Activated CD4-positive, alpha-beta T cell treated with anti-CD3 and anti-CD28 coated beads for 36 hours (primary cell): ENCODE results near the gene HORMAD2. TPM values are rescaled to one million over a fixed set of nuclear protein-coding genes. Genes with fewer than 3 reads are reported as not detected.
A peak's percentile ranks its signal among the peaks of the same experiment; 100 is the strongest.

Experiments used
- ATAC-seq: fragments of 200-7000 bp; cut with Tn5 transposase; one replicate; pipeline ENCODE4 v1.10.0; 2021; ENCODE audit warnings: mild to moderate bottlenecking, moderate library complexity
- CTCF ChIA-PET: fragments of 350-600 bp; sonication (Branson Sonifier 250); formaldehyde crosslinking; loops from one replicate; lab custom pipeline; 2021; ENCODE audit warnings: antibody characterized with exemption; lab: Charles Lee
- POLR2A ChIA-PET: fragments of 350-600 bp; sonication (Branson Sonifier 250); formaldehyde crosslinking; loops from one replicate; lab custom pipeline; 2021; ENCODE audit warnings: antibody characterized with exemption, inconsistent platforms; lab: Charles Lee
- DNase-seq: peaks from one replicate; pipeline ENCODE4 v3.0.0-alpha.2; 2020
- H3K27ac Mint-ChIP-seq: one replicate; pipeline ENCODE4 v1.8.0; 2021; ENCODE audit warnings: mixed read lengths
- H3K27me3 Mint-ChIP-seq: one replicate; pipeline ENCODE4 v1.8.0; 2021; ENCODE audit warnings: mixed read lengths
- H3K36me3 Mint-ChIP-seq: one replicate; pipeline ENCODE4 v1.8.0; 2021; ENCODE audit warnings: low read depth, mixed read lengths
- H3K4me1 Mint-ChIP-seq: one replicate; pipeline ENCODE4 v1.8.0; 2021; ENCODE audit warnings: mixed read lengths
- H3K4me3 Mint-ChIP-seq: one replicate; pipeline ENCODE4 v1.8.0; 2021; ENCODE audit warnings: mild to moderate bottlenecking, moderate library complexity, mixed read lengths
- H3K9me3 Mint-ChIP-seq: one replicate; pipeline ENCODE4 v1.8.0; 2021; ENCODE audit warnings: low read depth, mixed read lengths
- intact Hi-C, 2 experiments: fragments of 100-400 bp; cut with DNase I in 1 of 2; cut with micrococcal nuclease in 1 of 2; formaldehyde crosslinking; loops; one replicate each; pipeline versions ENCODE4 v1.14.2 to v1.15.1; 2022 to 2024; cut with DNase I, micrococcal nuclease
- total RNA-seq, 2 experiments: library from RNA; stranded (reverse); gene quantifications; one replicate each; pipeline ENCODE4 v1.2.3, GENCODE V29; 2021

HORMAD2 gene
- total RNA-seq, 2 experiments from 2014 or later, result not detected

DNA sequence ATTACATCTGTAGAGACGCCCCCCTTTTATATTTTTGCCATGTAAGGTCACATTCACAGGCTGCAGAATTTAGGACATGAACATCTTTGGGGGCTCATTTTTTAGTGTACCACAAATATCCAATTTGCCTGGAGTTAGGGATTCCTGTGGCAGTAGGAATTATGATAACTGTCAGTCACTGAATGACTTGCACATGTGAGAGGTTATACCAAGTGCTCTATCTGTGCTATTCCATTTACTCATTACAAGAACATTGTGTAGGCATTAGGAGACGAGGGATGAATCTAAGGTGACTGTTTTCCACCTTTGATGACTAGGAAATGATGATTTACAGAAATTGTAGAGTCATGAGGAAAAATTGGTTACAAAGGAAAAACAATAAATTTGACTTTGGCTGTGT is 87.0 kb downstream of the HORMAD2 start:
- Mint-ChIP-seq H3K27me3 (no peaks in the 10 kb centered on the region), H3K4me1 (peaks cover 2% of the 10 kb centered on the region), H3K36me3 (no peaks in the 10 kb centered on the region), H3K27ac (peak overlapping the region; percentile 85), H3K9me3 (no peaks in the 10 kb centered on the region), H3K4me3 (peak overlapping the region; percentile 4)
- CTCF ChIA-PET, result interaction anchor here (0.9 to 2.0 kb wide), 2 partner anchors 11 to 23 kb away, joined by 3 to 8 read pairs; no protein-coding TSS in a partner anchor
- ATAC-seq, result peak; percentile 85
- no peak for DNase-seq
- intact Hi-C loops, result loop anchor here (1.0 to 5.0 kb wide), 8 partner anchors 8 to 255 kb away; partner anchors contain the start of gene LIF (in 1 of the 2)
- POLR2A ChIA-PET, result interaction anchor here (0.5 to 2.2 kb wide), 3 partner anchors 11 to 562 kb away, joined by 3 to 6 read pairs (median 4); no protein-coding TSS in a partner anchor

DNA sequence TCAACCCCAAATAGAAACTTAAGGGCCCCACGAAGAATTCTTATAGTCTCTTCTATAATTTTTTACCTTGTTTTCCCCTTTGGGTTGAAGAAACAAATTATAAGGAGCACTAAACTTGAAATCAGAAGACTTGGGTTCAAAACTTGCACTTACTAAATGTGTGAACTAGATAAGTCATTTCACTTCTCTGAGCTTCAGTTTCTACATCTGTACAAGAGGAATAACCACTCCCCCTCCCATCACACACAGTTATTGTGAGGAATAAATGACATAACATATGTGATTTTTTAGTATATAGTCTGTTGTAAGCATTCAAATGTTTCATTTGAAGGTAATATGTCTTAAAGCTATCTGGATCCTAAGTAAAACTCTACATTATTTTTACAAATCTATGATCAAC is 87.5 kb downstream of the HORMAD2 start:
- intact Hi-C loops, result loop anchor here (1.0 to 5.0 kb wide), 8 partner anchors 8 to 255 kb away; partner anchors contain the start of gene LIF (in 1 of the 2)
- no peaks in the 10 kb centered on the region for H3K36me3 Mint-ChIP-seq

DNA sequence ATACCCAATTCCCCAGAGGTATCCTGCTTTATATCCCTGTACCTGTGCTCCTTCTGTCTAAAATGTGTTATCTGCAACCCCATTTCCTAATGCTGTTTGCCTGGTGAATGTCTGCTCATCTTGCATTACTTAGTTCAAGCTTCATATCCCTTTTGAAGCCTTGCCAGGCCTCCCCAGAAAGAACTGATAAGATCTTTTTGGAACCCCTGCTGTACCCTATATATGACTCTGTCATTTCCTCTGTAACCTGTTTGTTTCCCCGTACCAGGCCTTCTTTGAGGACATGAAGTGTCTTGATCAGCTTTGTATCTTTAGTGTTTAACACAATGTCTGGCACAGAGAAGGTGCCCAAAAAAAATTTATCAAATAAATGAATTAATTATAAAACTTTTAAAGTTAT is 88.7 kb downstream of the HORMAD2 start:
- POLR2A ChIA-PET, result interaction anchor here (2.2 kb wide), 1 partner anchor 9 kb away, joined by 6 read pairs; no protein-coding TSS in a partner anchor
- CTCF ChIA-PET, result interaction anchor here (2.3 kb wide), 1 partner anchor 9 kb away, joined by 8 read pairs; no protein-coding TSS in a partner anchor
- Mint-ChIP-seq H3K4me1 (no peaks in the 10 kb centered on the region), H3K4me3 (no peak overlapping the region), H3K36me3 (no peaks in the 10 kb centered on the region), H3K27me3 (no peaks in the 10 kb centered on the region), H3K9me3 (no peaks in the 10 kb centered on the region), H3K27ac (no peak overlapping the region)
- intact Hi-C loops, result loop anchor here (5.0 kb wide), 2 partner anchors 37 to 253 kb away; no protein-coding TSS in a partner anchor
- peak; percentile 47 for ATAC-seq
- DNase-seq, result no peak

More for the DNA sequence above, 87.5 kb downstream of the HORMAD2 start:
- ChIA-PET POLR2A (interaction anchor here (0.5 to 2.2 kb wide), 4 partner anchors 8 to 562 kb away, joined by 3 to 6 read pairs (median 4); no protein-coding TSS in a partner anchor), CTCF (interaction anchor here (1.0 to 2.0 kb wide), 2 partner anchors 10 to 21 kb away, joined by 3 to 8 read pairs; no protein-coding TSS in a partner anchor)
- Mint-ChIP-seq H3K9me3 (no peaks in the 10 kb centered on the region), H3K27ac (peak overlapping the region; percentile 85), H3K27me3 (no peaks in the 10 kb centered on the region), H3K4me1 (peaks cover 2% of the 10 kb centered on the region), H3K4me3 (peak overlapping the region; percentile 4)
- DNase-seq (no peak), ATAC-seq (peak; percentile 79)

DNA sequence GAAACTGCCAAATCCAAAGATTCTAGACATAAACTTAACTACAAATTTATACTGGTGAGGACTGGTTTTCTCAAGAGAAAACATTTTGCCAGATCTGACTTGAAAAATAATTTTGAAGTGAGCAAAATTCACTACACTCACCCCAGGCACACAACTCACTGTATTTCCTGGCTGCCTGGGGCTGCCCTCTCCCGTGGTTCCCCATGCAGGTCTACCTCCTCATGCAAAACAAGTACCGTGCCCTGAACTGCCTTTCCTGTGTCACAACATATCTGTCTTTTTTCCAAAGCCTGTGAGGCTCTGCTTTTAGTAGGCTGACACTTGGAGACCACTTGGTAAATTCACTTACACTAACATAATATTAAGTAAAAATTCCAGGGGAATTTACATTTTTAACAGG is 89.9 kb downstream of the HORMAD2 start:
- DNase-seq, result peak; percentile 49
- peak; percentile 21 for ATAC-seq
- Mint-ChIP-seq H3K4me3 (no peak overlapping the region), H3K27ac (no peak overlapping the region), H3K4me1 (no peaks in the 10 kb centered on the region), H3K27me3 (no peaks in the 10 kb centered on the region), H3K36me3 (no peaks in the 10 kb centered on the region), H3K9me3 (no peaks in the 10 kb centered on the region)
- intact Hi-C loops, result no loop called here
- ChIA-PET POLR2A (no interaction called here), CTCF (interaction anchor here (2.3 kb wide), 1 partner anchor 8 kb away, joined by 8 read pairs; no protein-coding TSS in a partner anchor)

DNA sequence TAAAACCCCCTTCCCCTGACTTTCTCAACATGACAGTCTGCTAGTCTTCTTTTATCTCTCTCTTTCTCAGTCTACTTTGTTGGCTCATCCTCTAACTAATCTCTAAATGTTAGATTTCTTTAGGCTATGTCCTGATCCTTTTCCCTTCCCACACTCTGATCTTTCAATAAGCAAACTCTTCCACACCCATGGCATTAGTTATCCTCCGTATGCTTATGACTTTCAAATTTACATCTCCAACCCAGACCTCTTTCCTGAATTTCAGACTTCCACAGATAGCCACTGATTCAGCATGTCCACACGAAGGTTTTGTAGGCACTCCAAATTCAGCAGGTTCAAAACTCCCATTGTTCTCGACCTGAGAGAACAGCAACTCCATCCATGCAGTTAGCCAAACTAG is 90.7 kb downstream of the HORMAD2 start:
- Mint-ChIP-seq H3K36me3 (no peaks in the 10 kb centered on the region), H3K4me1 (peaks cover 6% of the 10 kb centered on the region)
- POLR2A ChIA-PET, result no interaction called here

DNA sequence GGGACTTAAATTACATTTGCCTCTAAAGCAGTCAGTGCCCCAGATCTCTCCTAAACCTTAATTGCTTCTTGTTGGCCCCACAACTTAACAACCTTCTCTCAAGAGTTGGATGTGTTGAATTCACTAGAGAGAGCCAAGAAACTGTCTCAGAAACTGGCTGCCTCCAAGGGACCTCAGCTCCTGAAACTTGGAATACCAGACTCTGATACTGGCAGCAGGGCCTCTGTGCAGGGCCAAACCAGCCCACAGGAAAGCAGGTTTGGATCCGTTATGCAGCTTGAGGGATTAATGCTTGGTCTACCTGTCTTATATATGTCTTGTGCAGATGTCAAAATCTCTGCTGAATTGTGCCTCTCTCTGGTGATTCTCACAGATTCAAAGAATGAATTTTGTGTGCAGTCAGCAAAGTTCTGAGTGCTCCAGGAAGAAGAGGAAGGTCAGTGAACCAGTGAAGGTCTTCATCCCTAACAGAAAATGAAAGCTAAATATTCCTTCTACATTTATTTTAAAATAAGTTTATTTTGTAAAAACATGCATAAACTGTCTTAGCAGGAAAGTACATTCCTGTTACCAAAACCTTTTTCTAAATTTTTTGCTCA is 95.5 kb downstream of the HORMAD2 start:
- DNase-seq (no peak), ATAC-seq (no peak)
- no peaks in the 10 kb centered on the region for H3K27me3 Mint-ChIP-seq
- no peaks in the 10 kb centered on the region for H3K9me3 Mint-ChIP-seq
- no peak overlapping the region for H3K27ac Mint-ChIP-seq
- H3K36me3 Mint-ChIP-seq, result no peaks in the 10 kb centered on the region
- intact Hi-C loops, result loop anchor here in 1 of 2 experiments (5.0 kb wide), 1 partner anchor 68 kb away; no protein-coding TSS in a partner anchor
- no peak overlapping the region for H3K4me3 Mint-ChIP-seq
- peaks cover 47% of the 10 kb centered on the region for H3K4me1 Mint-ChIP-seq
- POLR2A ChIA-PET, result no interaction called here
- CTCF ChIA-PET, result interaction anchor here (0.8 to 1.1 kb wide), 3 partner anchors 17 to 88 kb away, joined by 3 read pairs; no protein-coding TSS in a partner anchor

More for the DNA sequence above, 90.7 kb downstream of the HORMAD2 start:
- CTCF ChIA-PET, result no interaction called here
- ATAC-seq (no peak), DNase-seq (no peak)
- Mint-ChIP-seq H3K27me3 (no peaks in the 10 kb centered on the region), H3K4me3 (no peak overlapping the region), H3K9me3 (no peaks in the 10 kb centered on the region), H3K27ac (no peak overlapping the region)
- intact Hi-C loops, result no loop called here

DNA sequence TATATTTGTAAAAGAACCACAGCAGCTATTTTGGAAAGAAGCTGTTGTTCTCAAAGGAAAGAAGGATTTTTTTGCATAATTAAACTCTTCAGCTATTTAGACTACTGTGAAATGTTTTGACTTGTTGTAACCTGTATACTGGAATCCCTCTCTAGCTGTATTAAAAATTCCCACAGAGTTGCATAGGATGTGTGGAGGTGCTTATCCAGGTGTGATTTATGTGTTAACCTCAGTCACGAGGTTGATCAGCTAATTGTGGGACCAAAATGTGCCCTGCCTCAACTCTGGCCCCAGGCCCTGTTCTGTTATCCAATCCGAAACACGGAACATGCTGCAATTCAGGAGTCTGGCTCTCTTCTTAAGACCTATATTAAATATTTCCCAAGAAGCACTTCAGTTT is 96.2 kb downstream of the HORMAD2 start:
- H3K4me3 Mint-ChIP-seq, result no peak overlapping the region
- H3K27ac Mint-ChIP-seq, result no peak overlapping the region
- no peaks in the 10 kb centered on the region for H3K9me3 Mint-ChIP-seq
- ATAC-seq (no peak), DNase-seq (no peak)
- H3K36me3 Mint-ChIP-seq, result no peaks in the 10 kb centered on the region
- peaks cover 53% of the 10 kb centered on the region for H3K4me1 Mint-ChIP-seq
- ChIA-PET POLR2A (no interaction called here), CTCF (interaction anchor here (0.8 to 1.1 kb wide), 3 partner anchors 18 to 87 kb away, joined by 3 read pairs; no protein-coding TSS in a partner anchor)
- intact Hi-C loops, result loop anchor here in 1 of 2 experiments (5.0 kb wide), 1 partner anchor 69 kb away; no protein-coding TSS in a partner anchor
- no peaks in the 10 kb centered on the region for H3K27me3 Mint-ChIP-seq

DNA sequence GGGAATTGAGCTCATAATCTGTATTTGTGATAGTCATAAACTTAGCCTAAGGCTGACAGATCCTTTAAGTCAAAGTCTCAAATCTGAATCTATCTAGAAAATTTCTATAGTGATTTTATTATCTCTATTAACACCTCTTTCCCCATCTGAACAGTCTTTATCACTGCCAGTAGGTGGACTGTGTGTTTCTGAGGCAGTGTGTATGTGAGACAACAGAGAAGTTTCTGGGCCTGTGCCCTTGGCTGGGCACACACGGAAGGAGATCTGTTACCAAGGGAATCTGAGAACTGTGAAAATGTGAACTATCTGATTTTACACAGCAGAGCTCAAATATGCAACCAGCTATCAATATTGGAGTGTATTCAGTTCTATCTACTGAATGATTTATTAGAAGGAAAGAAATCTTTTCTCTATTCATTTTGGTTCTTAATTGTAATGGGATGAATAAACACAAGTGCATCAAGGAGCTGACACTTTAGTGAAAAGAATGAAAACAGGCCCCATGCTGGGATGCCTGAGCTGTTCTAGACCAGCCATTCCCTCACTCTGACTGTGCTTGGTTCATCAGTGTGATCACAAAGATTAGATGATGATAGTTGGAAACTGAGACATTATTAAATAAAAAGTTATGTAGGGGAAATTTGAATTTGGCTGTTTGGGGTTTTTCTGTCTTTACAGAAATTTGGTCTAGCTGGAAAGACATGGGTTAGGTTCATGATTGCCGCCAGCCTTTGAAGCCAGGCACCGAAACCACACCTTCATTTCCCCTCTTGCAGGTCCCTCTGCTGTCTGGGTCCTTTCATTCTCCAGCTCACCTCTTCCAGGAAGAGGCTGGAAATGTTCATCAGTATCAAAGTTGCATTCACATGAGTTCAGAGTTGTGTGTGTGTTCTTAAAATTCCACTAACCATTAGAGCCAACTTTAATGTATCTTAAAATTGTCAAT is 98.2 kb downstream of the HORMAD2 start:
- H3K27me3 Mint-ChIP-seq, result no peaks in the 10 kb centered on the region
- peak overlapping the region; percentile 18 for H3K4me3 Mint-ChIP-seq

DNA sequence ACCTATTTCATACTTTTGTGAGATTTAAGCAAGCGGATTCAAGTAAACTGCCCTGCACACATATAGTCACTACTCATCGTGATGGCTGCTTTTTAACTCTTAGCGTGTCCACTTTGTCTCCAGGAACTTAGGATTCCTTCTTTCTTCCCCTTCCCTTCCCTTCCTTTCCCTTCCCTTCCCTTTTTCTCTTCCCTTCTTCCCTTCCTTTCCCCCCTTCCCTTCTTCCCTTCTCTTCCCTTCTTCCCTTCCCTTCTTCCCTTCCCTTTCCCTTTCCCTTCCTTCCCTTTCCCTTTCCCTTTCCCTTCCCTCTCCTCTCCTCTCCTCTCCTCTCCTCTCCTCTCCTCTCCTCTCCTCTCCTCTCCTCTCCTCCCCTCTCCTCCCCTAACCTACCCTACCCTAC is 100.4 kb downstream of the HORMAD2 start:
- no peaks in the 10 kb centered on the region for H3K36me3 Mint-ChIP-seq
- no peak overlapping the region for H3K4me3 Mint-ChIP-seq
- DNase-seq (no peak), ATAC-seq (no peak)
- H3K4me1 Mint-ChIP-seq, result peaks cover 87% of the 10 kb centered on the region
- ChIA-PET CTCF (interaction anchor here (2.1 to 2.5 kb wide), 2 partner anchors 10 to 60 kb away, joined by 6 to 11 read pairs; no protein-coding TSS in a partner anchor), POLR2A (no interaction called here)
- intact Hi-C loops, result no loop called here
- no peaks in the 10 kb centered on the region for H3K27me3 Mint-ChIP-seq
- H3K9me3 Mint-ChIP-seq, result no peaks in the 10 kb centered on the region
- H3K27ac Mint-ChIP-seq, result peak overlapping the region; percentile 29

More for the DNA sequence above, 98.2 kb downstream of the HORMAD2 start:
- Mint-ChIP-seq H3K36me3 (no peaks in the 10 kb centered on the region), H3K27ac (peak overlapping the region; percentile 83), H3K9me3 (no peaks in the 10 kb centered on the region), H3K4me1 (peaks cover 69% of the 10 kb centered on the region)
- ChIA-PET POLR2A (interaction anchor here (0.5 to 1.4 kb wide), 6 partner anchors 10 to 879 kb away, joined by 3 to 7 read pairs (median 3); no protein-coding TSS in a partner anchor), CTCF (interaction anchor here (0.6 to 2.7 kb wide), 14 partner anchors 9 to 70 kb away, joined by 3 to 17 read pairs (median 4); no protein-coding TSS in a partner anchor)
- ATAC-seq (peak; percentile 88), DNase-seq (peak; percentile 73)
- intact Hi-C loops, result loop anchor here (1.0 to 5.0 kb wide), 4 partner anchors 11 to 71 kb away; partner anchors contain the start of gene LIF (in 1 of the 2)

DNA sequence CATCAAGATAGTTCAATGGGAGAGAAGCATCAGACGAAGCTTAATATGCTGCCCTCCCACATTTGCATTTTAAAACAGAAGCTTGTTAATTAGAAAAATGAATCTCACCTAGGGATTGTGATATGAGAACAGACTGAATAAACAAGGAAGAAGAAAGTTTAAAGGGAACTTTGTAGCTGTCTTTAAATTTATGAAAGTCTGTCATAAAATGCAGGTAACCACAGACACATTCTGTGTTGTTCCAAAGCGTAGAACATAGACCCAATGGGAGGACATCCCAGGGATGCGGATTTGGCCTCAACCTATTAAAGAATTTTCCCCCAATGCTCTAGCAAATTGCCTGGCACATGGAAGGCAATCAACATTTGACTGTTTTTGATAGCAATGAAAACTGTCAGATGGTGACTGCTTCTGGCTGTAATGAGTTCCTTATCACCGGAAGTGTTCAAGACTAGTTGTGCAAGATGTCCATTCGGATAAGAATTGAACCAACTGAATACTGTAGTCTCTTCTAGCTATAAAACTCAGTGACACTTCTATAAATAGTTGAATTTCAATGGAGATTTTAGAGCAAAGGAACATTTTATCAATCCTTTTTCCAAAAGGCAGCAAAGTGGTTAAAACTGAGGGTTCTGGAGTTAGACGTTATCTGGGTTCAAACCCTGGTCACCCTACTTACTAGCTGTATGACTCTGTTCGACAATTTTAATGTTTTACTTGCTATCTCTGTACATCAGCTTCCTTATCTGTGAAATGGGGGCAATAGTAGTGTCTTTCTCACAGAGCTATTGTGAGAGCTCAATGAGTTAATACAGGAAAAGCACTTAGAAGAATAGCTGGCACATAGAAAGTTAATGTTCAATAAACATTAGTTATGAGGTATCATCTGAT is 101.4 kb downstream of the HORMAD2 start:
- POLR2A ChIA-PET, result interaction anchor here (0.5 kb wide), 1 partner anchor 10 kb away, joined by 3 read pairs; no protein-coding TSS in a partner anchor
- Mint-ChIP-seq H3K4me3 (no peak overlapping the region), H3K9me3 (no peaks in the 10 kb centered on the region), H3K4me1 (peaks cover 89% of the 10 kb centered on the region), H3K27me3 (no peaks in the 10 kb centered on the region), H3K36me3 (no peaks in the 10 kb centered on the region), H3K27ac (peak overlapping the region; percentile 51)
- DNase-seq (no peak), ATAC-seq (no peak)
- CTCF ChIA-PET, result interaction anchor here (0.5 to 2.5 kb wide), 9 partner anchors 9 to 591 kb away, joined by 3 to 11 read pairs (median 3); no protein-coding TSS in a partner anchor
- intact Hi-C loops, result loop anchor here in 1 of 2 experiments (2.0 kb wide), 1 partner anchor 15 kb away; no protein-coding TSS in a partner anchor
